Dedifferentiated amniotic fluid mesenchymal stem cell (primary cell): ENCODE measurements around the gene NOMO2.
"Not testable (repeated sequence)": the region's sequence is repeated elsewhere in the genome, so short reads cannot be mapped to it uniquely, and the experiment has no call there.

Source experiments
- DNase-seq: peaks from one replicate; pipeline ENCODE4 v3.0.0-alpha.2; 2016; ENCODE audit errors: extremely low spot score

NOMO2 gene

GRCh38 chr16:18522637-18523036 lies 39.3 kb downstream of the NOMO2 start:
- DNase-seq = not testable (repeated sequence)

GRCh38 chr16:18521445-18522181 lies 40.3 kb downstream of the NOMO2 start:
- DNase-seq = not testable (repeated sequence)

GRCh38 chr16:18518536-18519283 lies 43.2 kb downstream of the NOMO2 start:
- DNase-seq = not testable (repeated sequence)

- DNase-seq = not testable (repeated sequence)
These were observed 63.5 kb downstream of the NOMO2 start for GRCh38 chr16:18498430-18498829.

- DNase-seq = not testable (repeated sequence)
These were observed 64.9 kb downstream of the NOMO2 start for GRCh38 chr16:18497032-18497431.

- not testable (repeated sequence) for DNase-seq
These were observed 69.6 kb downstream of the NOMO2 start for GRCh38 chr16:18492118-18492897.

GRCh38 chr16:18436025-18436424 lies 125.9 kb downstream of the NOMO2 start:
- DNase-seq = not testable (repeated sequence)

GRCh38 chr16:18415827-18416226 lies 146.1 kb downstream of the NOMO2 start:
- DNase-seq = not testable (repeated sequence)

GRCh38 chr16:18409532-18410293 lies 152.2 kb downstream of the NOMO2 start:
- DNase-seq = not testable (repeated sequence)

- not testable (repeated sequence) for DNase-seq
These were observed 159.8 kb downstream of the NOMO2 start for GRCh38 chr16:18401851-18402657.

- not testable (repeated sequence) for DNase-seq
These were observed 160.7 kb downstream of the NOMO2 start for GRCh38 chr16:18401159-18401558.

- DNase-seq = not testable (repeated sequence)
These were observed 167.5 kb downstream of the NOMO2 start for GRCh38 chr16:18394363-18394762.

GRCh38 chr16:18387767-18388166 lies 174.1 kb downstream of the NOMO2 start:
- DNase-seq = not testable (repeated sequence)

- DNase-seq = not testable (repeated sequence)
These were observed 175.4 kb downstream of the NOMO2 start for GRCh38 chr16:18386517-18386916.

GRCh38 chr16:18385285-18385684 lies 176.6 kb downstream of the NOMO2 start:
- DNase-seq = not testable (repeated sequence)

- not testable (repeated sequence) for DNase-seq
These were observed 177.0 kb downstream of the NOMO2 start for GRCh38 chr16:18384869-18385268.

GRCh38 chr16:18384098-18384636 lies 177.7 kb downstream of the NOMO2 start:
- DNase-seq = not testable (repeated sequence)

GRCh38 chr16:18382696-18383095 lies 179.2 kb downstream of the NOMO2 start:
- DNase-seq = not testable (repeated sequence)
